Measurements from ENCODE around the gene PTBP2.

- TF ChIP-seq CTCF (IDR thresholded peaks at IDR 0.05; ENCODE audit: borderline replicate concordance, extremely low read depth, low read length, poor library complexity, severe bottlenecking) = no peak
- no peak for TF ChIP-seq EZH2 (IDR thresholded peaks at IDR 0.05; ENCODE audit: borderline replicate concordance, low read depth, low read length, severe bottlenecking)
These were observed at the start of gene PTBP2 for GRCh38 chr1:96721416-96722160.
